ENCODE data around the gene IFITM5. TPM values are rescaled to one million over a fixed set of nuclear protein-coding genes. Genes with fewer than 3 reads are reported as not detected.
A peak's percentile ranks its signal among the peaks of the same experiment; 100 is the strongest.
"Not testable (repeated sequence)": the region's sequence is repeated elsewhere in the genome, so short reads cannot be mapped to it uniquely, and the experiment has no call there.

Gene IFITM5
- total RNA-seq, 1 donor from 2014 or later, result not detected

GRCh38 chr11:335779-336658 lies 36.7 kb upstream of the IFITM5 start:
- H3K27ac Mint-ChIP-seq (ENCODE audit: unreplicated experiment), result no peak overlapping the region
- H3K4me3 Mint-ChIP-seq (ENCODE audit: unreplicated experiment), result no peak overlapping the region
- no peak for DNase-seq
- H3K9me3 Mint-ChIP-seq (ENCODE audit: unreplicated experiment), result peaks cover 3% of the 10 kb centered on the region
- H3K36me3 Mint-ChIP-seq (ENCODE audit: unreplicated experiment), result no peaks in the 10 kb centered on the region
- peaks cover 2% of the 10 kb centered on the region for H3K27me3 Mint-ChIP-seq (ENCODE audit: unreplicated experiment)
- H3K4me1 Mint-ChIP-seq (ENCODE audit: low read depth, unreplicated experiment), result peaks cover 7% of the 10 kb centered on the region
- no peak for TF ChIP-seq CTCF (IDR thresholded peaks at IDR 0.05; ENCODE audit: partially characterized antibody, unreplicated experiment)

GRCh38 chr11:334264-334994 lies 35.1 kb upstream of the IFITM5 start:
- Mint-ChIP-seq H3K9me3 (ENCODE audit: unreplicated experiment) (peaks cover 3% of the 10 kb centered on the region), H3K4me3 (ENCODE audit: unreplicated experiment) (peak overlapping the region; percentile 73), H3K4me1 (ENCODE audit: low read depth, unreplicated experiment) (peaks cover 5% of the 10 kb centered on the region), H3K36me3 (ENCODE audit: unreplicated experiment) (no peaks in the 10 kb centered on the region), H3K27me3 (ENCODE audit: unreplicated experiment) (peaks cover 2% of the 10 kb centered on the region), H3K27ac (ENCODE audit: unreplicated experiment) (no peak overlapping the region)
- DNase-seq, result no peak
- TF ChIP-seq CTCF (IDR thresholded peaks at IDR 0.05; ENCODE audit: partially characterized antibody, unreplicated experiment), result no peak

GRCh38 chr11:333616-334263 lies 34.4 kb upstream of the IFITM5 start:
- H3K27me3 Mint-ChIP-seq (ENCODE audit: unreplicated experiment); DNase-seq; H3K9me3 Mint-ChIP-seq (ENCODE audit: unreplicated experiment); H3K4me3 Mint-ChIP-seq (ENCODE audit: unreplicated experiment); H3K27ac Mint-ChIP-seq (ENCODE audit: unreplicated experiment); H3K4me1 Mint-ChIP-seq (ENCODE audit: low read depth, unreplicated experiment); H3K36me3 Mint-ChIP-seq (ENCODE audit: unreplicated experiment): not testable (repeated sequence)

- Mint-ChIP-seq H3K4me3 (ENCODE audit: unreplicated experiment) (no peak overlapping the region), H3K27me3 (ENCODE audit: unreplicated experiment) (peaks cover 2% of the 10 kb centered on the region), H3K4me1 (ENCODE audit: low read depth, unreplicated experiment) (peaks cover 5% of the 10 kb centered on the region), H3K36me3 (ENCODE audit: unreplicated experiment) (no peaks in the 10 kb centered on the region), H3K27ac (ENCODE audit: unreplicated experiment) (no peak overlapping the region), H3K9me3 (ENCODE audit: unreplicated experiment) (peaks cover 3% of the 10 kb centered on the region)
- DNase-seq, result no peak
- TF ChIP-seq CTCF (IDR thresholded peaks at IDR 0.05; ENCODE audit: partially characterized antibody, unreplicated experiment), result no peak
These were observed 33.5 kb upstream of the IFITM5 start for GRCh38 chr11:332651-333480.
